Camera-type eye (tissue), 1 donor: Measurements from ENCODE around the gene NKAP. TPM values are rescaled to one million over a fixed set of nuclear protein-coding genes. Genes with fewer than 3 reads are reported as not detected.

Source experiments
- total RNA-seq: library from RNA; depleted of rRNA; stranded (reverse); fragments of >200 nt; gene quantifications from one replicate; pipeline ENCODE4 v1.2.3, GENCODE V29; 2014

Gene NKAP
- total RNA-seq: 11.0 TPM

DNA sequence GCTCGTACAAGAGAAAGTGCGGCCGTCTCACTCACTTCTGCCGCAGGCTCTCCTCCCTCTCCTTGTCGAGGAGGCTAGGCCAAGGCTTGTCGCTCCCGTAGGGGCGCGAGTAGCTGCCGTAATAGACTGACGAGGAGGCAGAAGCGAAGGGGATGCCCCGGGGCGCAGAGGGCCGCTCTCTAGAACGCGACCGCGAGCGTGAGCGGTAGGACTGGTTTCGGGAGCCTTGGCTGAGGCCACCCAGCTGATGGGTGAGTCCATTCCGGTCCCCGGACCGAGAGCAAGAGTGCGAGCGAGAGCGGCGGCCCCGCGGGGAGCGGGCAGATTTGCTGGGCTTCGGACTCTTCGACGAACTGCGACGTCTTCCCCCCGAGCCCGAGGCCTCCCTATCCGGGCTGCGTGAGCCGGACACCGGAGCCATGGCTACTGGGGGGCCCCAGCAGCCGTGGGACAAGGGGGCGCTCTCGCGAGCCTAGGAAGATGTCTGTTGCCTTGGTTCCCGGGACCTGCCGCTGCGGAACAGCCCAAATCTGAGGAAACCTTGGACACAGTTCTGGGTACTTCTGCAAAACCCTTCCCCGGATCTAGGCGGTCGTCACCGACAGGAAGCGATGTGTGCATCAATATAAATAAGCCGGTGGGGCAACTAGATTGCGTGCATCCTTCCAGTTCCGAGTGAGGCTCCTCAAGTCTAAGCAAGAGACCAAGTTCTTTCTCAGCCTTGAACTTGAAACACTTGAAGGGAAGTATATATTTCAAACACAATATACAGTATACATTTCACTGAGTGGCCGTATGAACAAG, at the start of gene NKAP:
TSS of gene NKAP (minus strand) at position 567 of the 804 bp plus-strand sequence. CDS start at position 421, 146 bp downstream.

DNA sequence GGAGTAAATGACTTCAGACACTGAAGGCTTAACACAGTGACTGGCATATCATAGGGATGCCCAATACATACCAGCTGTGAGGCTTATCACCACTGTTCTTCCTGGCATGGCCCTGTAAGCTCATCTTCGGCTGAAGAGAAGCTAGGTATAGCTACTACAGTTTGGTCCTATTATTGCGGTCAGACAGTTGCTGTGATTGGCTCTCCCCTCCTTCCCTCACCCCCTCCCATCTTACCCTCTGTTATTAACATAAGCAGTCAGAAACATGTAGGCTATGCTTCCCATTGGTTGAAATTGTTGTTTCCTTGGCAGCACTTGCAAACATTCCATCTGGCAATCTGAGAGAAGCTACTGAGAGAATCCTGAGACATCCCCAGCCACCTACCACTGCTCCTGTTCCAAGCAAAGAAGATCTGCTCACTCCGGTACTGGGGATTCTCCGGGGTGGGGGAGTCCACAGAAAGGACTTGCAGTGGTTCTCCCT, 47.7 kb downstream of the NKAP start, which contains the start of gene AKAP14:
TSS of gene AKAP14 (plus strand) at position 51 of the 484 bp plus-strand sequence. CDS start 7,331 bp downstream, outside the sequence.

DNA sequence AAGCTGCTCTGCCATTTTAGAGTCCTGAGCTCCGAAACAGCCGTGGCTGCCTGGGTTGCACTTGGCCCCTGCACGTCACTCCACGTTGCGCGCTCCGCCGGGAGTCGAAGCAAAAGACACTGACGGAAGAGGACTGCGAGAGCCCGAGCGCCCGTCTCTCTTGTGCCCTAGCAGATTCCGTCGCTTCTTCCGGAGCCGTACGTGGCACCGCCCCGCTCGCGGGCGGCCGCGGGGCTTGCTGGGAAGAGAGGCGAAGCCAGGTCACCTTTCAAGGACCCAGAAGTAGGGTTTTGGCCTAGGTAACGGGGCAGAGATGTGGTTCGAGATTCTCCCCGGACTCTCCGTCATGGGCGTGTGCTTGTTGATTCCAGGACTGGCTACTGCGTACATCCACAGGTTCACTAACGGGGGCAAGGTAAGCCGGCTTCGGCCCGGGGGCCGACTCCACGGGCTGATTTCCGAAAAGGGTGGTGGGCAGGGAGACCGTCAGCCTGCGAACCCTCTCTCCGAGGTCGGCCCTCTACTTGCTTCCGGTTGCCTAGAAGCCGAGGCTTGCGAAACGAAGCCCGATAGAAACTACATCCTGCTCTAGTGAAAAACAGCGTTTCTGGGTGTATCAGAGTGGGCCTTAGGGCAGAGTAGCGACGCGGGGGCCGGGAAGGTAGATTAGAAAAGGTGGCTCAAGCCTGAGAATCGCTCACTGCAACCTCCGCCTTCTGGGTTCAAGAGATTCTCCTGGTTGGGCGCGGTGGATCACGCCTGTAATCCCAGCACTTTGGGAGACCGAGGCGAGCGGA, 71.8 kb downstream of the NKAP start, which contains the start of the genes NDUFA1 and RNF113A:
TSS of gene NDUFA1 (plus strand) at position 234 of the 797 bp plus-strand sequence. CDS start at position 314, 80 bp downstream.
TSS of gene RNF113A (minus strand) at position 135 of the 797 bp plus-strand sequence. CDS start at position 15, 120 bp downstream.

Other genes starting within 250 kb of the NKAP start
- 0.49 TPM for gene SOWAHD, start 185.2 kb downstream of the NKAP start, total RNA-seq
- gene RPL39, start 152.1 kb downstream of the NKAP start, total RNA-seq: 2,126 TPM
- gene UPF3B, start 90.8 kb downstream of the NKAP start, total RNA-seq: 6.5 TPM
- 15.6 TPM for gene RNF113A, start 72.0 kb downstream of the NKAP start, total RNA-seq
- gene NDUFA1, start 71.9 kb downstream of the NKAP start, total RNA-seq: 22.3 TPM
- not detected for gene AKAP14, start 47.9 kb downstream of the NKAP start, total RNA-seq
- not detected for gene RHOXF2B, start 133.9 kb upstream of the NKAP start, total RNA-seq
- not detected for gene RHOXF1, start 172.2 kb upstream of the NKAP start, total RNA-seq
- gene RHOXF2, start 214.9 kb upstream of the NKAP start, total RNA-seq: not detected